ENCODE results near the gene SORBS1.

- TF ChIP-seq CTCF (IDR thresholded peaks at IDR 0.05) (no peak), EZH2 (IDR thresholded peaks at IDR 0.05; ENCODE audit: borderline replicate concordance, insufficient read depth, low read depth, low read length, poor library complexity, severe bottlenecking) (no peak)
Measured at GRCh38 chr10:95469251-95469650, 91.9 kb downstream of the SORBS1 start.
